PFSK-1 (cell line): Measurements from ENCODE around the gene PTPN23.

Experiments
- FOXP2 ChIP-seq: optimal IDR thresholded peaks from 2 replicates; pipeline ENCODE3; 2011; ENCODE audit warnings: borderline replicate concordance, control low read depth, inconsistent platforms; ENCODE audit not compliant: insufficient read depth; ENCODE audit errors: extremely low read length, extremely low read depth
- POLR2AphosphoS5 ChIP-seq: IDR thresholded peaks from 2 replicates; pipeline ENCODE4 v1.6.1; 2012; ENCODE audit warnings: low read depth, mild to moderate bottlenecking, control low read depth, low read length, moderate library complexity
- SIN3A ChIP-seq: IDR thresholded peaks from 2 replicates; pipeline ENCODE4 v1.6.1; 2012; ENCODE audit warnings: mild to moderate bottlenecking, low read length, moderate library complexity, borderline replicate concordance; ENCODE audit not compliant: insufficient read depth
- TAF1 ChIP-seq: IDR thresholded peaks from 2 replicates; pipeline ENCODE4 v1.6.1; 2012; ENCODE audit warnings: low read length, control low read depth, borderline replicate concordance; ENCODE audit not compliant: insufficient read depth
- TF ChIP-seq, protein P1 (sequence below), 2 experiments: IDR thresholded peaks; 2 replicates each; pipeline versions ENCODE4 v1.6.1 to v1.8.0; 2011 to 2012; ENCODE audit warnings: low read depth in 2 of 2, low read length in 2 of 2, control low read depth in 1 of 2, inconsistent platforms in 1 of 2, mild to moderate bottlenecking in 1 of 2, moderate library complexity in 1 of 2; ENCODE audit not compliant: insufficient read depth in 1 of 2

Gene PTPN23

DNA sequence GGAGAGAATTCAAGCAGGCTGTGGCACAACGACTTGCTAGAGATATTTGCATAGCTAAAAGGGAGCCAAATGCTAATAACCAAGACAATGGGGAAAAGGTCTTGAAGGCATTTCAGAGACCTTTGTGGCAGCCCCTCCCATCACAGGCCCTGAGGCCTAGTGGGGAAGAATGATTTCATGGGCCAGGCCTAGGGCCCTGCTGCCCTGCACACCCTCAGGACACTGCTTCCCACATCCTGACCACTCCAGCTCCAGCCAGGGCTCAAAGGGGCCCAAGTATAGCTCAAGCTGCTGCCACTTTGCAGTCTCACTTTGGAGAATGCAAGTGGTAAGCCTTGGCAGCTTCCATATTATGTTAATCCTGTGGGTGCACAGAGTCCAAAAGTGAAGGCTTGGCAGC is 21.5 kb upstream of the PTPN23 start:
- TF ChIP-seq, protein P1, sequence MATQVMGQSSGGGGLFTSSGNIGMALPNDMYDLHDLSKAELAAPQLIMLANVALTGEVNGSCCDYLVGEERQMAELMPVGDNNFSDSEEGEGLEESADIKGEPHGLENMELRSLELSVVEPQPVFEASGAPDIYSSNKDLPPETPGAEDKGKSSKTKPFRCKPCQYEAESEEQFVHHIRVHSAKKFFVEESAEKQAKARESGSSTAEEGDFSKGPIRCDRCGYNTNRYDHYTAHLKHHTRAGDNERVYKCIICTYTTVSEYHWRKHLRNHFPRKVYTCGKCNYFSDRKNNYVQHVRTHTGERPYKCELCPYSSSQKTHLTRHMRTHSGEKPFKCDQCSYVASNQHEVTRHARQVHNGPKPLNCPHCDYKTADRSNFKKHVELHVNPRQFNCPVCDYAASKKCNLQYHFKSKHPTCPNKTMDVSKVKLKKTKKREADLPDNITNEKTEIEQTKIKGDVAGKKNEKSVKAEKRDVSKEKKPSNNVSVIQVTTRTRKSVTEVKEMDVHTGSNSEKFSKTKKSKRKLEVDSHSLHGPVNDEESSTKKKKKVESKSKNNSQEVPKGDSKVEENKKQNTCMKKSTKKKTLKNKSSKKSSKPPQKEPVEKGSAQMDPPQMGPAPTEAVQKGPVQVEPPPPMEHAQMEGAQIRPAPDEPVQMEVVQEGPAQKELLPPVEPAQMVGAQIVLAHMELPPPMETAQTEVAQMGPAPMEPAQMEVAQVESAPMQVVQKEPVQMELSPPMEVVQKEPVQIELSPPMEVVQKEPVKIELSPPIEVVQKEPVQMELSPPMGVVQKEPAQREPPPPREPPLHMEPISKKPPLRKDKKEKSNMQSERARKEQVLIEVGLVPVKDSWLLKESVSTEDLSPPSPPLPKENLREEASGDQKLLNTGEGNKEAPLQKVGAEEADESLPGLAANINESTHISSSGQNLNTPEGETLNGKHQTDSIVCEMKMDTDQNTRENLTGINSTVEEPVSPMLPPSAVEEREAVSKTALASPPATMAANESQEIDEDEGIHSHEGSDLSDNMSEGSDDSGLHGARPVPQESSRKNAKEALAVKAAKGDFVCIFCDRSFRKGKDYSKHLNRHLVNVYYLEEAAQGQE (IDR thresholded peaks at IDR 0.05; ENCODE audit: insufficient read depth in 1 of 2, low read depth in 2 of 2, low read length in 2 of 2), result no peak
- TF ChIP-seq SIN3A (no peak), POLR2AphosphoS5 (no peak), FOXP2 (no peak)

DNA sequence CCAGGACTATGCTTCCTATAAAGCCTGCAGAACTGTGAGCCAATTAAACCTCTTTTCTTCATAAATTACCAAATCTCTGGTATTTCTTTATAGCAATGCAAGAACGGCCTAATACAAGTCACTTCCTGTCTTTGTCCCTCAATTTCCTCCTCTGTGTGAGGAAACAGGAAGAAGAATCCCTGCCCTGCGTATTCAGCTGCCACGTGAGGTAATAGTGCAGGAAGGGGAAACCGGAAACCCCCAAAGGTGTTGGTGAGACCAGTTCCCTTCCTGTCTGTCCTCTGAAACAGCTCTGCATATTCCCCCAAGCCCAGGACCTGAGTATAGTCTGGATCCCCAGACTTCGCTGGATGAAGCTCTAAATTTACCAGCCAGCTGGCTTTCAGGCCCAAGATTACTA is 18.1 kb upstream of the PTPN23 start:
- TF ChIP-seq POLR2AphosphoS5 (no peak), TAF1 (no peak), SIN3A (no peak), FOXP2 (no peak)
- TF ChIP-seq, protein P1 (IDR thresholded peaks at IDR 0.05; ENCODE audit: insufficient read depth in 1 of 2, low read depth in 2 of 2, low read length in 2 of 2), result no peak

DNA sequence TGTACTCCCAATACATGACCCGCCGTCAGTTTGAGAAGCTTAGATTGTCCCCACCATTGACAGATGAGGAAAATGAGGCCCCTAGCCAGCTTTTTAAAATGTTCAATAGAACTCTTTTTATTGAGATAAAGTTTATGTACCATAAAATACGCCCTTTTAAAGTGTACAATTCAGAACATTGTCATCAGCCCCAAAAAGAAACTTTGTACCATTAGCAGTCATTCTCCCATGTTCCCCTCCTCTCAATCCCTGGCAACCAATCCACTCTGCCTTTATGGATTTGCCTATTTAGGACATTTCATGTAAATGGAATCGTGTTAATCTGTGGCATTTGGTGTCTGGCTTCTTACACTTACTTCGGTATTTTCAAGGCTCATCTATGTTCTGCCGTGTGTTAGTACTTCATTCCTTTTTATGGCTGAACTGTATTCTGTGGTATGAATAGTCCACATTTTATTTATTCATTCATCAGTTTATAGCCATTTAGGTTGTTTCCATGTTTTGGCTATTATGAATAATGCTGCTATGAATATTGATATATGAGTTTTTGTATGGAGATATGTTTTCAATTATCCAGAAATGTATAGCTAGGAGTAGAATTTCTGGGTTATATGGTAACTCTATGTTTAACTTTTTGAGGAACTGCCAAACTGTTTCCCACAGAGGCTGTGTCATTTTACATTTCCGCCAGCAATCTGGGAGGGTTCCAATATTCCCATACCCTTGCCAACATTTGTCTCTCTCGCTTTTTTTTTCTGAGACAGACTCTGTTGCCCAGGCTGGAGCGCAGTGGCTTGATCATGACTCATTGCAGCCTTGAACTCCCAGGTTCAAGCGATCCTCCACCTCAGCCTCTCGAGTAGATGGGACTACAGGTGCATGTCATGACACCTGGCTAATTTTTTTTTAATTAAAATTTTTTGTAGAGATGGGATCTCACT is 15.3 kb upstream of the PTPN23 start:
- TF ChIP-seq, protein P1 (IDR thresholded peaks at IDR 0.05; ENCODE audit: insufficient read depth in 1 of 2, low read depth in 2 of 2, low read length in 2 of 2), result no peak
- no peak for TF ChIP-seq FOXP2
- no peak for TF ChIP-seq POLR2AphosphoS5
- no peak for TF ChIP-seq SIN3A
- no peak for TF ChIP-seq TAF1

DNA sequence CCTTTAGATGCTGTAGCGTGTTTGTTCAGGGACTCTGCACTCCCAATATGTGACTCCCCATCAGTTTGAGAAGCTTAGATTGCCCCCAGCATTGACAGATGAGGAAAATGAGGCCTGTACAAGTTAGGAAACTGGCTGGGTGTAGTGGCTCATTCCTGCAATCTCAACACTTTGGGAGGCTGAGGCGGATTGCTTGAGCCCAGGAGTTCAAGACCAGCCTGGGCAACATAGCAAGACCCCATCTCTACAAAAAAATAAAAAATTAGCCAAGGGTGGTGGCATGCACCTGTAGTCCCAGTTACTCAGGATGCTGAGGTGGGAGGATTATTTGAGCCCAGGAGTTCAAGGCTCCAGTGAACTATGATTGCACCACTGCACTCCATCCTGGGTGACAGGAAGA is 14.0 kb upstream of the PTPN23 start:
- TF ChIP-seq FOXP2 (no peak), TAF1 (no peak), POLR2AphosphoS5 (no peak), SIN3A (no peak)
- TF ChIP-seq, protein P1 (IDR thresholded peaks at IDR 0.05; ENCODE audit: insufficient read depth in 1 of 2, low read depth in 2 of 2, low read length in 2 of 2), result no peak
